GM12874 (cell line): Measurements from ENCODE around the gene CRTC3.

Source experiments
- TF ChIP-seq, protein P1 (sequence below): IDR thresholded peaks from 2 replicates; pipeline ENCODE4 v1.5.1; 2011; ENCODE audit warnings: low read depth, mild to moderate bottlenecking, control low read depth, low read length, moderate library complexity; ENCODE audit not compliant: insufficient read depth

Gene CRTC3

DNA sequence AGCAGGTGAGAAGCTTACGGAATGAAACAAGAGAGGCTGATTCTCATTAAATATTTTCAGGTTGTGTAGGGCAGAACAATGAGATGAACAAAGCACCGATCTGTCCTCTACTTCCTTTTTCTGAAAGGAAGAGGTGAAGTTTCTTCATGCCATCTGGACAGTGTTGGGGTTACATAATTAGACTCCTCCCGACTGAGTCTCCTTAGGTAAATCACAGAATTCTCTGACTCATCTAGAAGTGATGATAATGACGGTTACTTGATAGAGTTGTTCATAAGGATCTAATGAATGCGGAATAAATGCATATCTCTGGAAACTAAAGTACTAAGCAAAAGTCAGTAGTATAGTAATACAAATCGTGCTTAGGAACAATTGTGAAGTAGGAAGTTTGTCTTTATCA lies 21.2 kb downstream of the CRTC3 start:
- TF ChIP-seq, protein P1, sequence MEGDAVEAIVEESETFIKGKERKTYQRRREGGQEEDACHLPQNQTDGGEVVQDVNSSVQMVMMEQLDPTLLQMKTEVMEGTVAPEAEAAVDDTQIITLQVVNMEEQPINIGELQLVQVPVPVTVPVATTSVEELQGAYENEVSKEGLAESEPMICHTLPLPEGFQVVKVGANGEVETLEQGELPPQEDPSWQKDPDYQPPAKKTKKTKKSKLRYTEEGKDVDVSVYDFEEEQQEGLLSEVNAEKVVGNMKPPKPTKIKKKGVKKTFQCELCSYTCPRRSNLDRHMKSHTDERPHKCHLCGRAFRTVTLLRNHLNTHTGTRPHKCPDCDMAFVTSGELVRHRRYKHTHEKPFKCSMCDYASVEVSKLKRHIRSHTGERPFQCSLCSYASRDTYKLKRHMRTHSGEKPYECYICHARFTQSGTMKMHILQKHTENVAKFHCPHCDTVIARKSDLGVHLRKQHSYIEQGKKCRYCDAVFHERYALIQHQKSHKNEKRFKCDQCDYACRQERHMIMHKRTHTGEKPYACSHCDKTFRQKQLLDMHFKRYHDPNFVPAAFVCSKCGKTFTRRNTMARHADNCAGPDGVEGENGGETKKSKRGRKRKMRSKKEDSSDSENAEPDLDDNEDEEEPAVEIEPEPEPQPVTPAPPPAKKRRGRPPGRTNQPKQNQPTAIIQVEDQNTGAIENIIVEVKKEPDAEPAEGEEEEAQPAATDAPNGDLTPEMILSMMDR: no peak

DNA sequence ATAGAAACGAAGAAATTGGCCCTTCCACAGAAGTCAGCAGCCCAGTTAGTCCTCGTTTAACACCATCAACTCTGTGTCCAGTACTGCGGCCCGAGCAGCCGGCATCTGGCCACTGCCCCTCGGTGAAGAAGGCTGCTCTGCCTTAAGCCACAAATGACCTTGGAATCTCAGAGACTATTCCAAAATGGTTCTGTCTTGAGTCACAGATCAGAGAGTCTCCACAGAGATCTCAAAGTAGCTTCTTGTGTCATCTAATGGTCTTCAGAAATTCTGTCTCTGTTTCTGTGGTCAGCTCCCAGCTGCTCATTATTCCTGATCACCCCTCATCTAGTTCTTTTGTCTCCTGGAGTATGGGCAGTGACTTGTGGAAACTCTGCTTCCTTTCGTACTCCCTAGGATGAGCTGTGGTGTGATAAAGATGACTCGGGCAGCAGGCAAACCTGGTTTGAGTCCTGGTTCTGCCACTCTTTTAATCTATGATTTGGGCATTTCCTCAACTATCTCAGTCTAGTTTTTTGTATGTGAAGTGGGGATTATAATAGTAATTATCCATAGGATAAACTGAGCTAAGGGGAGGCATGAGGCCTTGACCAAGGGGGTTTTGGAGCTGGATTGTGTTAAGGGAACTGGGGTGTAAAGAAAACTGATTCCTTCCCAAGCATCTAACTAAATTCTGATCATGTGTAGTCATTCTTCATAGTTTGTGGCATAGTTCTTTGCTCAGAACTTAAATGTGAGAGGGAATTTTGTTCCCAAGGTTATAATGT lies 22.6 kb downstream of the CRTC3 start:
- TF ChIP-seq, protein P1: no peak

DNA sequence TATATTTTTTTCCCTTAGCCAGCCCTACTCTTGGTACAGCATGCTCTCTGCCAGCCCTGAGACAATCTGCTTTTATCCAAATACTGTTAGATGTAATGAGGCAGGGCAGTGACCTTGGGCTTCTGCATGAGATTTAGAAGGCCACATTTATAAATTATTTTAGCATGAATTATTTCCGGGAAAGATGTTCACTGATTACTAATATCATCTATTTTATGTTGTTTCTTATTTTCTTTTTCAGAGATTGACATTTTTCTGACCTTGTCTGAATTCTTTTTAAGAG lies 23.1 kb downstream of the CRTC3 start:
- TF ChIP-seq, protein P1: no peak

DNA sequence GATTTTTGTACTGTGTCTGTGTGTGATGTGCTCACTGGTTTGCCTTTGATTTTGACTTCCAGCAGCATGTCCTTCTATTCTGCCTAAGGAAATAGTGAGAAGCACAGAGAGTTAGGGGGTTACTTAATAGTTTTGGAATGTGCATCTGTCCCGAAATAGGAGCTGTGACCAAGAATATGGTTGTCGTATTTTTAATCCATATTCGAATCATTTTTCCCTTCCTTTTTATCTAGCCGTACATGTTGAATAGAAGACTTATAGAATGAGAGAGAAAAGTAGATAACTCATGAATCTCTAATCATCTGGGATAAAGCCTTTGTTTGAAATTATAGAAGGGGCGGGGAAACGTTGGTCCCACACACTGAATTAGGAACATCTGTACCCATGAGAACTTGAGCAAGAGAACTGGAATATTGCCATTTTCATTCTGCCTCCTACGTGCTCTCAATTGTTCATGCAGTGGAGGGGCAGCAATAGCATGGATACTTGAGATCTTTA lies 23.6 kb downstream of the CRTC3 start:
- TF ChIP-seq, protein P1: no peak

DNA sequence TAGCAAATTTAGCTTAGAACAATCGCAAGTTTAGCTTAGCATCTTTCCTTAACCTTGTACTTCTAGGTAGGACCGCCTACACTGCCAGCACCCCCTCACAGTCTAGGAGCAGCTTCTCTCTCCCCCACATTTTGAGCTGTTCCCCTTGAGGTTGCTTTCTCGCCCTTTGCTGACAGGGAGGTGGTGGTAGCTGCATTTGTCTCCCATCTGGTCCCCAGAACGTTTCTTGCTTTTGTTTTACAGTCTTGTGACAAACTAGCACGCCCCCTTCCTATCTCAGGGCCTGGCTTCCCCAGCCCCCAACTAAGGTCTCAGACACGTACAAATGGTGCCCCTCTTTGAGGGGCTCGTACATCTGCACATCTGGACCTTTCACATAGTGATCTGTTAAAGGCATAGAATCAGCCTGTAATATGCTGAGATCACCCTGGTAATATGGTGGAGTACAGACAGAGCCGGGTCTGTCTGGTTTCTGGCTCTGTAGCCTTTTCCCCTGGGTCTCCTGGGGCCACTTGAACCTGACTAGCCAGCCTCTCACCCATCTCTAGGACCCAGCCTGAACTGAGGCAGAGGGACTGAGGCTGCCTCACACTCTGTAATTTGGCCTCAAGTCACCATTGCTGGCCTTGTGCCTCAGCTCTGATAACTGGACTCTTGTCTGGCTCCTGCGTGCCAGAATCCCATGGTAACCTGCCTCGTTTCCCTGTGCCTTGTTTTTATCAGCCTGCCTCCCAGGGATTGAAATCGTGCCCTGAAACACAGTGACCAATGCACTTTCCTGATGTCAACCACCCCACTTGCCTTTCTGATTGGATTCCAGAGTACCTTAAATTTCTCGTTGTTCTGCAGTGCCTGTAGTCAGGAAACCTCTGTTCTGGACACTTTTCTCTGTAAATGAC lies 27.7 kb downstream of the CRTC3 start:
- TF ChIP-seq, protein P1: no peak

DNA sequence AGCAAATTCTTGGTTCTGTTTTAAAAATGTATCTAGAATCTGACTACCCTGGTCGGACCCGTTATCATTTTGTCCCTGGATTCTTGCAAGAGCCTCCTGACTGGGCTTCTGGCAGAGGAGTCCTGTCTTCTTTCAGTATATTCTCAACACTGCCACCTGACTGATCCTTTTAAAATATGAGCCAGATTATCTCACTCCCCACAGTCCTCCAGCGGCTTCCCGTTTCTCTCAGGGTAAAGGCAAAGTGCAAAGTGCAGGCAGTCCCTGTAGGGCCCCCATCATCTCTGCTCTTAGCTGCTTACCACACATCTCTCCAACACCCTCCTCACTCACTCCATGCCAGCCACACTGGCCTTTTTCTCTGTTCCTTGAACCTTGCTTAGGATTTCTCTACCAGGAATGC lies 28.4 kb downstream of the CRTC3 start:
- TF ChIP-seq, protein P1: no peak

DNA sequence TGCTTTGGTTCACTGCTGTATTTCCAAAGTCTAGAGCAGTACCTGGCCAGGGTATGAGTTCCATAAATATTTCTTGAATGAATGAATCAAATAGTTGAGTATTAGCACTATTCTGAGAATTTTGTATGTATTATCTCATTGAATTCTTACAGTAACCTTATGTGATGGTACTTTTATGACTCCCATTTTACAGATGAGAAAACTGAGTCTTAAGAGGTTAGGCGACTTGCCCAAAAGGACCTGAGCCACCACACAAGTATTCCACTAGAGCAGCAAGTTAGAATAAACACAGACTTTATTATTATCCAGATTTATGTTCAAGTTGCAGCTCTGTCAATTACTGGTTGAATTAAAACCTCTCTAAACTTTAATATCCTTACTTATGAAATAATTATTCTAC lies 29.4 kb downstream of the CRTC3 start:
- TF ChIP-seq, protein P1: no peak
